ENCODE measurements around the gene NAALADL1.

NAALADL1 gene

DNA sequence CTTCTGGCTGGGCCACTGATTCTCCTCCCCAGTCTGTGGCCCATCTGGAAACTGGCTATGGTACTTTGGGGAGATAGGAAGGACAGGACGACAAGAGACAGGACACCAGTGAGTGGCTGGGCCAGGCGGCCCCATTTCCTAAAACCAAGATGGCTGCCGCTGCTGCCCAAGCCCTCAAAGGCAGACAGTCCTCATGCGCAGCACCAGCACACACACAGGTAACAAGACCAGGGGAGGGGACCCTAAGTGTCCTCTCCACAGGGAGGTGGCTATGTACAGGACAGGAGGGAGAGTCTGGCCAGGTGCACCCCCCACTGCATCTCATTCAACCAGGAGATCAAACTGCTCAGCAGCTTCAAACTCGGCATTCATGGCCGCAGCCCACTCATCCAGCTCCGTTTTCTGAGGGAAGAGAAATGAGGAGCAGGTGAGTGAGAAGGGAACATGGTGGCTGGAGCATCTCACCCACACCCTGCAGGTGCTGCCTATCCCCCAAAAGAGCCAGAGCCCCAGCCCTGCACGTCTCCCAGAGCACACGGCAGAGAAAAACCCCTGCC is 20.5 kb upstream of the NAALADL1 start:
- no peak for DNase-seq

GRCh38 chr11:65078151-65078550 is 19.8 kb upstream of the NAALADL1 start:
- DNase-seq, result peak; percentile 76 to 82

DNA sequence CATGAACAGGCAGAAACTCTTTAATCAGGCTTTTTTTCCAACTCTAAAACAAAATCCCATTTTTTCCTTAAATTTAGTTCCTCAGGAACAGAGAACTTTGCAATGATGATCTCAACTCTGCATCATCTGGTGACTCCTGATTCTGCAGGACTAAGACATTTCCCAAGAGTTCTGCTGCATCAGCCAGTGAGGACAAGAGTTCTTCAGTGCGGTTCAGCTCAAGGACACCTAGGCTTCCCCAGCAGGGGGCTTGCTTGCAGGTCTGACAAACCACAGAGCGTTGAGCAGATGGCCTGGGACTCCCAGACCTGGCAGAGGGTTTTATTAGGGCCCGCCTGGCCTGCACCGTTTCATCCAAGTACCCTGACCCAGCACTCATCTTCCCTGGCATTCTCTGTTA is 19.1 kb upstream of the NAALADL1 start:
- DNase-seq, result no peak

- no peak for DNase-seq
Observed at GRCh38 chr11:65072631-65072966, 14.2 kb upstream of the NAALADL1 start.

- no peak for DNase-seq
Observed at GRCh38 chr11:65071907-65072630, 13.7 kb upstream of the NAALADL1 start.

DNA sequence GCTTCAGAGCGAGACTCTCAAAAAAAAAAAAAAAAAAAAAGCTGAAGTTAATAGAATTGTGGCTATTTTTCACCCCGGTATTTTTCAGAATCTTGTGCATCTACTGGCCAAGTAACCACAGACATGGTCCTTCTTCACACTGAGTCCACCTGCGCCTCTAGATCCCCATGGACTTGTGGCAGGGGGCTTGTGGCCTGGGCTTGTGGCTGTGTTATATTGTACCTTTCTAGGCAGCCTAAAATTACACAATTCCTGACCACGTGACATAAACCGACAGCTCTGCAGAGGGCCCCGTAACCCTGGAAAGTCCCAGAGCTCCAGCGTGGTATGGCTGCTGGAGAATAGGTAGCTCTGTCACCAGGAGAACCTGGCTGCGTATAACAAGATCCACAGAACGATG is 10.9 kb upstream of the NAALADL1 start:
- DNase-seq, result no peak

GRCh38 chr11:65067446-65067845 is 9.1 kb upstream of the NAALADL1 start:
- no peak for DNase-seq

DNA sequence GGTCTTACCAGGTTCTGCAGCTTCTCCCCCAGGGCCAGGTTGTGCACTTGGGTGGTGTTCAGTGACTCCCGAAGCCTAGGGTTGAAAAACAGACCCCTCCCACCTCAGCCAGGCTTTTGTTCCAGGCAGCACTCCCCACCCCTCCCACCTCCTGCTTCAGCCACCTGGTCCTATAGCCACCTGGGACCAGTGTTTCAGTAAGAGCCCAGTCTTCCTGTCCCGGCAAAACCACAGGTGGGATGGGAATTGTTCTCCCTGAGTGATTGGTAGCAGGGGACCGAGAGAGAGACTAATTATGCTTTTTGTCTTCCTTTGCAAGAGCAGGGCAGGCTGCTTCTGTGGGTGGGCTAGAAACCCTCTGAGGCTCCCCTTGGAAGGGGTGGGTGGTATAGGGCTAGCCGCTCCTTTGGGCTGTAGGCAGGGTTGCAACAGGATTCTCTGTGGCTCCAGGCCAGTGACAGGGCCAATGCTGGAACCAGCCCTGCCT is 8.5 kb upstream of the NAALADL1 start:
- DNase-seq, result no peak

DNA sequence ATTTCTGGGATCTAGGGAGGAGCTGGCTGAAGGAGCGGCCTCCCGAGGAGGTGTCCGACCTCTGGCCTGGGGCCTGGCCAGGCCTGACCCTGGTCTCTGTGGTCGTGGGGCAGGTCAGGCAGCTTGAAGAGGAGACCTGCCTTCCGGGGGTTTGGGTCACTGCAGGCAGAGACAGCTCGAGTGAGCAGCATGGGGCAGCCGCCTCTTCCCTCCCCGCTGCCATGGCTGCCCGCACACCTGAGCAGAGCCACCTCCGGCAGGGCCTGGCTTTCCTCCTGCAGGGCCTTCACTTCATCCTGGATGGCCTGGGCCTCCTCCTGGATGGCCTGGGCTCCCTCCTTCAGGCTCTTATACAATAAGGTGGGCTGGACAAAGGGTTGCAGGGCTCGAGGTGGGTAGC is 8.0 kb upstream of the NAALADL1 start:
- no peak for DNase-seq

DNA sequence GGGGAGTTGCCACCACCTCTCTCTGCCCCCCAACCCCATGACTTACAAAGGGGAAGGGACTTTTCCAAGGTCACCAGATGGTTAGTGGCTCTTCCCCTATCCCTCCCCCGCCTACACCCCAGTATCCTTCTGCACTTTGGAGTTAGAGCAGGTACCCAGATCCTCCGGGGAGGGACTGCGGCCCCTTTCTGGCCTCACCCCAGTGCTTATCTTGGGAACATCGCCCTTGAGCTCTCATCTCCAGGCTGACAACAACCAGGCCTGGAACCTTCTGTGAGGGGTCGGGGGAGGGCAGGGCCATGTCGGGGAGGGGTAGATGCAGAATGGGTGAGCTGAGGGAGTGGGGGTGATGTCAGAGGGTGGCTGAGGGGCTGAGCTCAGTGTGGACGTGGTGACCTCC is 7.5 kb upstream of the NAALADL1 start:
- no peak for DNase-seq

GRCh38 chr11:65064847-65065240 is 6.5 kb upstream of the NAALADL1 start:
- DNase-seq, result no peak

DNA sequence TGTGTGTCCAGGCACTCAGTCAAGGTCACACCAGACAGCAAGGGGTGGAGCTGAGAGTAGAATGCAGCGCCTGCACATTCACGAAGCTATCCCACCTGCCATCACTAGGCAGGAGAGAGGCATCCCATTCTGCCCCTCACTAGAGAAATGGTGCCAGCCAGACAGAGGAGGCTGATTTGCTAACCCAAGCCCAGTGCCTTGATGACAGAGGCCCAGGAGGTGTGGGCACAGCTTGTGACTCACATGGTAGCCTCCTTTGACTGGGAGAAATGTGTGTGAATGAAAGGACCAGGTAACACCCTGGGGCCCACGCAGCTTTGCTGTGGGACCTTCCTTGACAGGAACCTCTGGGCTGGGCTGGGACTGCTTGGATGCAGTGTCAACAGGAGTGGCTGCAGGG is 5.2 kb upstream of the NAALADL1 start:
- DNase-seq, result no peak

- no peak for DNase-seq
Observed at GRCh38 chr11:65060913-65061408, 2.6 kb upstream of the NAALADL1 start.

- DNase-seq, result no peak
Observed at GRCh38 chr11:65059959-65060824, 1.8 kb upstream of the NAALADL1 start.

- DNase-seq, result no peak
Observed at GRCh38 chr11:65059523-65059922, 1.2 kb upstream of the NAALADL1 start.

GRCh38 chr11:65058012-65058411 is 341 bp downstream of the NAALADL1 start:
- DNase-seq, result no peak

- DNase-seq, result no peak
Observed at GRCh38 chr11:65057526-65057925, 827 bp downstream of the NAALADL1 start.

DNA sequence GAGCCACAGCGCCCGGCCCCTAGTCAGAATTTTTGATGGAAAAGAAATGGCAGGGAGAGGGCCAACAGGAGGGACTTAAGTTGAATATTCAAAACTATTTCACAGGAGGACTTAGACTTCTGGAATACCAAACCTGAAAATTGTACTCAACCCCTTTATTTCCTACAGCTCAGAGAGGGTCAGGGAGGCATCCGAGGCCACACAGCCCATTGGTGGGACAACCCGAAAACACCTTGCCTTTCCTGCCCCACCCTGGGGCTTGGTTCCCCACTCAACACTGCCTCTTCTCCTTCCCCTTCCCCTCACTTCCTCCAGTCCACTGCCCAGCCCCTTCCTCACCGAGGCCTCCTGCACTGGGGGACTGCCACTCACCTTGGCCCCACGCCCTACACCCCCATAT is 1.4 kb downstream of the NAALADL1 start:
- DNase-seq, result no peak

DNA sequence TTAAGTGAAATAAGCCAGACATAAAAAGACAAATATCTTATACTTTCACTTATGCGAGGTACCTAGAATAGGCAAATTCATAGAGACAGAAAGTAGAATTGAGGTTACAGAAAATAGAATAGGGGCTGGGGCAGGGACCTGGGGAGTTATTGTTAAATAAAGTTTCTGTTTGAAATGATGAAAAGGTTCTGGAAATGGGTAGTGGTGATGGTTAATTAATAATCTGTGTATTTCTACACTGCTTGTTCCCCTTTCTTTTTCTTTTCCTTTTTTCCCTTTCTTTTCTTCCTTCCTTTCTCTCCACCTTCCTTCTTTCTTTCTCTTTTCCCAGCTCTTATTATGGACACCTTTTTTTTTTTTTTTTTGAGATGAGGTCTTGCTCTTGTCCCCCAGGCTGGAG is 2.8 kb downstream of the NAALADL1 start:
- no peak for DNase-seq

GRCh38 chr11:65053827-65054508 is 4.4 kb downstream of the NAALADL1 start:
- peak; percentile 20 to 38 for DNase-seq

GRCh38 chr11:65051398-65051858 is 6.9 kb downstream of the NAALADL1 start:
- DNase-seq, result no peak

DNA sequence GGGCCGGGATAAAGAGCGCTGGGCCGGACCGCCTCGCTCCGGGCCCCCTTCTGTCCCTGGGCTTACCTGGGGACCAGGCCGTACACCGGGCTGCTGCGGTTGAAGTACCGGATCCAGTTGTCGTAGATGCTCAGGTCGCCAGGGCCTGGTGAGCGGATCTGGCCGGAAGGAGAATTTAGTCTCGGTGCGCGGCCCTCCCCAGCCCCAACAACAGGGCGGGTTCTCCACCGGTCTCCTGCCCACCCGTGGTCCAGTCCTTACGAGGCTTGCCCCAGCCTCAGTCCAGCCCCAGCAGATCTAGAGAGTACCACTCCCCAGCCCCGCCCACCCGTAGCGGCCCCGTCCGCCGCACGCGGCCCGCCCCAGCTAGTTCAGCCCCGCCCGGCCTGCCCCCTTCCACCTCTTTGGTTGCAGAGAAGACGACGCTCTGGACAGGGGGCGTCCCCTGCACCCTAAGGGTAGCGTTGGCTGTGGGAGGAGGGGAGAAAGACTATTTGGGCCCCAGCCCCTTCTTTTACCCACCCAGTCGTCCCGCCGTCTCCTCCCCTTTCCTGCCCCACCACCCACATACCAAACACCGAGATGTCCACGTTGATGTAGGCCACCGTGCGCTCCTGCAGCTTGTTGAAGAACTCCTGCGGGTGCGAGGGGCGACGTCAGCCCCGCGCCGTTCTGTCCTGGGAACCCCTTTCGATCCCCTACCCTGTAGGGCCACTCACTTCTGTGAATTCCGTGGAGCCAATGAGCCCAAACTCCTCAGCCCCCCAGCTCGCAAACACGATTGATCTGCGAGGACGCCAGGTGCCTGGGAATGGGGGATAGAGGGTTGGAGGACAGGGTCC is 10.6 kb downstream of the NAALADL1 start:
- DNase-seq, result peak in 1 of 2 donors; percentile 21
